ENCODE results near the gene FLNB. TPM values are rescaled to one million over a fixed set of nuclear protein-coding genes. Genes with fewer than 3 reads are reported as not detected.

Gene FLNB
- total and polyA plus RNA-seq, 2 of the 4 experiments (the other 2 are of a cell fraction), result 78.0 to 136 TPM

DNA sequence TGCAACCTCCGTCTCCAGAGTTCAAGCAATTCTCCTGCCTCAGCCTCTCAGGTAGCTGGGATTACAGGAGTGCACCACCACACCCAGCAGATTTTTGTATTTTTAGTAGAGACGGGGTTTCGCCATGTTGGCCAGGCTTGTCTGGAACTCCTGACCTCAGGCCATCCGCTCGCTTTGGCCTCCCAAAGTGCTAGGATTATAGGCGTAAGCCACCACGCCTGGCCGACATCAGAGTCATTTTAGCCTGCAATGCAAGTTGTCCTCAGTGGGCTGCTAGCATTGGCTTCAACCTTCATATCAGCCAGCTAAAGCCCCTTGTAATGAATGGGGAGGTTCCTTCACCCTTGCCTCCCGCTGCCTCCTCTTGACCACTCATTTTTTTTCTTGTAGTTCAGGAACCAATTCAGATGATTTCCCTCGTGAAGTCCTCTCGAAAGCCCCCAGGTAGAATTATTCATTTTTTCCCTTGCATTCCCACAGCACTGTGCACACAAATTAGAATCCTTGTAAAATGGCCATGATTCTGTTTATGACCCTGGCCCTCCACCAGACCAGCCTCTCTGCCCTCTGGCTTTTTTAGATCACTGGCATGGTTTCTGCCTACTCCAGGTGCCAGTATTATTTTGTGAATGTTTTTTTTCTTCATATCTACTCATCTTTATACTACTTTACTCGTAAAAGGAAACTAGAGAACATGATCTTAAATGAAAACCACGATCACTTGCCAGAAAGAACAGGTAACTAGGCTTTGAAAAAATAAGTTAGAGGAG, 29.1 kb downstream of the FLNB start:
- H2BK20ac ChIP-seq (ENCODE audit: low read depth, low read length), result no peak overlapping the region
- H2AK9ac ChIP-seq (replicated peaks; ENCODE audit: low read depth, low read length, poor library complexity), result no peak overlapping the region
- no peak overlapping the region for H3K4ac ChIP-seq (ENCODE audit: low read depth, low read length)
- H3K9me1 ChIP-seq (ENCODE audit: insufficient read depth, low read length), result peaks cover 35% of the 10 kb centered on the region
- peaks cover 82% of the 10 kb centered on the region for H4K20me1 ChIP-seq (ENCODE audit: insufficient read depth, low read length)
- no peak overlapping the region for H3K23ac ChIP-seq (ENCODE audit: low read depth, low read length)
- no peak overlapping the region for H3K4me3 ChIP-seq (ENCODE audit: insufficient read depth, low read depth, low read length)
- H3K4me2 ChIP-seq (ENCODE audit: low read depth, low read length), result no peak overlapping the region
- H4K91ac ChIP-seq (ENCODE audit: insufficient read depth, low read depth, low read length), result no peak overlapping the region
- H3K18ac ChIP-seq (ENCODE audit: low read depth, low read length), result no peak overlapping the region
- dilution Hi-C loops (cut with HindIII; ENCODE audit: low sequenced_read_pairs, unreplicated experiment) (no loop called here), intact Hi-C loops (cut with micrococcal nuclease) (no loop called here), in situ Hi-C loops (cut with MboI; ENCODE audit: low sequenced_read_pairs) (no loop called here)
- H3K9ac ChIP-seq (ENCODE audit: low read depth, low read length), result no peak overlapping the region
- no peak overlapping the region for H4K5ac ChIP-seq (ENCODE audit: low read depth, low read length)
- peaks cover 4% of the 10 kb centered on the region for H3K36me3 ChIP-seq (ENCODE audit: control insufficient read depth, insufficient read depth, low read length)
- TF ChIP-seq BHLHE40 (IDR thresholded peaks at IDR 0.05; ENCODE audit: low read depth, low read length) (no peak), CHD1 (IDR thresholded peaks at IDR 0.05; ENCODE audit: low read depth, low read length) (no peak), MAZ (IDR thresholded peaks at IDR 0.05; ENCODE audit: borderline replicate concordance, low read depth, low read length) (no peak), RCOR1 (IDR thresholded peaks at IDR 0.05; ENCODE audit: insufficient replicate concordance, low read length) (no peak), FOS (IDR thresholded peaks at IDR 0.05; ENCODE audit: low read depth, low read length) (no peak), USF2 (IDR thresholded peaks at IDR 0.05; ENCODE audit: low read depth, low read length) (no peak), MAFK (IDR thresholded peaks at IDR 0.05; ENCODE audit: low read depth, low read length) (no peak), RFX5 (IDR thresholded peaks at IDR 0.05; ENCODE audit: low read depth, low read length) (no peak), MXI1 (IDR thresholded peaks at IDR 0.05; ENCODE audit: borderline replicate concordance, low read depth, low read length) (no peak), NFE2L2 (IDR thresholded peaks at IDR 0.05; ENCODE audit: low read depth, low read length) (no peak), POLR2A (IDR thresholded peaks at IDR 0.05; ENCODE audit: low read depth, low read length) (no peak), RAD21 (IDR thresholded peaks at IDR 0.05; ENCODE audit: low read length) (no peak), CEBPB (IDR thresholded peaks at IDR 0.05; ENCODE audit: low read depth, low read length) (no peak), SMC3 (IDR thresholded peaks at IDR 0.05; ENCODE audit: low read depth, low read length) (no peak)
- TF ChIP-seq, protein P1, sequence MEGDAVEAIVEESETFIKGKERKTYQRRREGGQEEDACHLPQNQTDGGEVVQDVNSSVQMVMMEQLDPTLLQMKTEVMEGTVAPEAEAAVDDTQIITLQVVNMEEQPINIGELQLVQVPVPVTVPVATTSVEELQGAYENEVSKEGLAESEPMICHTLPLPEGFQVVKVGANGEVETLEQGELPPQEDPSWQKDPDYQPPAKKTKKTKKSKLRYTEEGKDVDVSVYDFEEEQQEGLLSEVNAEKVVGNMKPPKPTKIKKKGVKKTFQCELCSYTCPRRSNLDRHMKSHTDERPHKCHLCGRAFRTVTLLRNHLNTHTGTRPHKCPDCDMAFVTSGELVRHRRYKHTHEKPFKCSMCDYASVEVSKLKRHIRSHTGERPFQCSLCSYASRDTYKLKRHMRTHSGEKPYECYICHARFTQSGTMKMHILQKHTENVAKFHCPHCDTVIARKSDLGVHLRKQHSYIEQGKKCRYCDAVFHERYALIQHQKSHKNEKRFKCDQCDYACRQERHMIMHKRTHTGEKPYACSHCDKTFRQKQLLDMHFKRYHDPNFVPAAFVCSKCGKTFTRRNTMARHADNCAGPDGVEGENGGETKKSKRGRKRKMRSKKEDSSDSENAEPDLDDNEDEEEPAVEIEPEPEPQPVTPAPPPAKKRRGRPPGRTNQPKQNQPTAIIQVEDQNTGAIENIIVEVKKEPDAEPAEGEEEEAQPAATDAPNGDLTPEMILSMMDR (conservative IDR thresholded peaks at IDR 0.05; ENCODE audit: low read depth, low read length), result no peak
- TF ChIP-seq, protein P2, sequence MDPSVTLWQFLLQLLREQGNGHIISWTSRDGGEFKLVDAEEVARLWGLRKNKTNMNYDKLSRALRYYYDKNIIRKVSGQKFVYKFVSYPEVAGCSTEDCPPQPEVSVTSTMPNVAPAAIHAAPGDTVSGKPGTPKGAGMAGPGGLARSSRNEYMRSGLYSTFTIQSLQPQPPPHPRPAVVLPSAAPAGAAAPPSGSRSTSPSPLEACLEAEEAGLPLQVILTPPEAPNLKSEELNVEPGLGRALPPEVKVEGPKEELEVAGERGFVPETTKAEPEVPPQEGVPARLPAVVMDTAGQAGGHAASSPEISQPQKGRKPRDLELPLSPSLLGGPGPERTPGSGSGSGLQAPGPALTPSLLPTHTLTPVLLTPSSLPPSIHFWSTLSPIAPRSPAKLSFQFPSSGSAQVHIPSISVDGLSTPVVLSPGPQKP (IDR thresholded peaks at IDR 0.05; ENCODE audit: borderline replicate concordance, low read depth, low read length), result no peak
- no peak overlapping the region for H2BK120ac ChIP-seq (ENCODE audit: low read depth, low read length)
- no TSS peak for BruUV-seq (replicated peaks)
- no peak overlapping the region for H3K56ac ChIP-seq (ENCODE audit: extremely low read depth, insufficient read depth, low read length)
- DNase-seq (no peak), ATAC-seq (ENCODE audit: low read depth) (no peak)
- H3K4me1 ChIP-seq (ENCODE audit: control insufficient read depth, insufficient read depth, low read length), result peaks cover 20% of the 10 kb centered on the region
- 100% methylated on average over 6 of the region's 13 CpGs; no CpG with 5 or more reads in 1 of the 2 experiments for WGBS, 2 experiments (ENCODE audit: extremely low coverage in 2 of 2, insufficient read length in 1 of 2)
- H3K27ac ChIP-seq (ENCODE audit: insufficient read depth, low read length), result no peak overlapping the region
- ChIA-PET CTCF (no interaction called here), POLR2A (ENCODE audit: unreplicated experiment) (no interaction called here)
- H3K27me3 ChIP-seq (ENCODE audit: control insufficient read depth, insufficient read depth, low read length), result no peaks in the 10 kb centered on the region
- no peak overlapping the region for H2AFZ ChIP-seq (replicated peaks; ENCODE audit: low read length, poor library complexity)
- H2BK15ac ChIP-seq (ENCODE audit: low read depth, low read length), result no peak overlapping the region
- no peak overlapping the region for H3K14ac ChIP-seq (replicated peaks; ENCODE audit: low read depth, low read length)
- no peak overlapping the region for H2BK5ac ChIP-seq (ENCODE audit: low read depth, low read length, poor library complexity, severe bottlenecking)
- no peaks in the 10 kb centered on the region for H3K9me3 ChIP-seq (ENCODE audit: control insufficient read depth, insufficient read depth, low read length)
- no peak overlapping the region for H2AK5ac ChIP-seq (ENCODE audit: low read depth, low read length)
- H3K79me1 ChIP-seq (ENCODE audit: low read depth in 1 of 2, low read length in 2 of 2), result peaks cover 33 to 92% of the 10 kb centered on the region in 2 experiments
- H4K8ac ChIP-seq (ENCODE audit: low read depth in 2 of 2, low read length in 2 of 2), result no peak overlapping the region
